ENCODE measurements around the gene TMEM167A. TPM values are rescaled to one million over a fixed set of nuclear protein-coding genes. Genes with fewer than 3 reads are reported as not detected.

TMEM167A gene
- total and polyA plus RNA-seq, 2 donors (not counting 1 experiment from before 2014, with no cell fraction given) = 54.0 to 89.0 TPM

DNA sequence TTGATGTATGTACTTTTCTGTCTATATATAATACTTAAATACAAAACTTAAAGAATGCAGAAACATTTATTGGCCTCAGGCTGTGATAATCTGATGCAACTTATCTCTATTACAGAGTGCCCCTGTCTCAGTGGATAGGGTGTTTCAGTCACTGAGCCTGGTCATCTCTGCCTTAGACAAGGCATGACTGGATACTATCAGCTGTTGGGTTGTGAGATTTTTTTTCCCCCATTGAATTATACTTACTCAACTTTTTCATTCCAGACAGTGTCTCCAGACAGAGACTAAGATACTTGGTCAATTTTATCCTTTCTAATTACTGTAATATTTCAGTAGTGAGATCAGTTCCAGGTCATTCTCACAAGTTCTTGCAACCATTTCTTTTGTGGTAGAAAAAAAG is 26.8 kb upstream of the TMEM167A start:
- Histone ChIP-seq H3K4me1 (ENCODE audit: control insufficient read depth, extremely low read depth, insufficient read depth, low read length) (no peaks in the 10 kb centered on the region), H3K27me3 (ENCODE audit: control insufficient read depth, insufficient read depth, low read length) (no peaks in the 10 kb centered on the region), H2AFZ (ENCODE audit: low read length) (no peak overlapping the region), H3K79me2 (ENCODE audit: control insufficient read depth, insufficient read depth, low read length) (no peaks in the 10 kb centered on the region), H3K36me3 (ENCODE audit: control insufficient read depth, insufficient read depth, low read length) (no peaks in the 10 kb centered on the region), H3K9ac (ENCODE audit: insufficient read depth, low read length) (no peak overlapping the region), H3K9me3 (ENCODE audit: control insufficient read depth, insufficient read depth, low read depth, low read length) (no peaks in the 10 kb centered on the region), H3K4me3 (replicated peaks in 1 of 4; ENCODE audit: control extremely low read depth in 1 of 4, insufficient read depth in 1 of 4, low read depth in 3 of 4, low read length in 4 of 4) (no peak overlapping the region), H3K4me2 (ENCODE audit: extremely low read depth, insufficient read depth, low read length) (no peak overlapping the region), H4K20me1 (ENCODE audit: control insufficient read depth, extremely low read depth, insufficient read depth, low read length) (no peaks in the 10 kb centered on the region), H3K27ac (ENCODE audit: insufficient read depth, low read length) (no peak overlapping the region)
- TF ChIP-seq, protein P1, sequence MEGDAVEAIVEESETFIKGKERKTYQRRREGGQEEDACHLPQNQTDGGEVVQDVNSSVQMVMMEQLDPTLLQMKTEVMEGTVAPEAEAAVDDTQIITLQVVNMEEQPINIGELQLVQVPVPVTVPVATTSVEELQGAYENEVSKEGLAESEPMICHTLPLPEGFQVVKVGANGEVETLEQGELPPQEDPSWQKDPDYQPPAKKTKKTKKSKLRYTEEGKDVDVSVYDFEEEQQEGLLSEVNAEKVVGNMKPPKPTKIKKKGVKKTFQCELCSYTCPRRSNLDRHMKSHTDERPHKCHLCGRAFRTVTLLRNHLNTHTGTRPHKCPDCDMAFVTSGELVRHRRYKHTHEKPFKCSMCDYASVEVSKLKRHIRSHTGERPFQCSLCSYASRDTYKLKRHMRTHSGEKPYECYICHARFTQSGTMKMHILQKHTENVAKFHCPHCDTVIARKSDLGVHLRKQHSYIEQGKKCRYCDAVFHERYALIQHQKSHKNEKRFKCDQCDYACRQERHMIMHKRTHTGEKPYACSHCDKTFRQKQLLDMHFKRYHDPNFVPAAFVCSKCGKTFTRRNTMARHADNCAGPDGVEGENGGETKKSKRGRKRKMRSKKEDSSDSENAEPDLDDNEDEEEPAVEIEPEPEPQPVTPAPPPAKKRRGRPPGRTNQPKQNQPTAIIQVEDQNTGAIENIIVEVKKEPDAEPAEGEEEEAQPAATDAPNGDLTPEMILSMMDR (conservative IDR thresholded peaks at IDR 0.05 in 1 of 2, IDR thresholded peaks at IDR 0.05 in 1 of 2; ENCODE audit: low read depth in 1 of 2, low read length in 2 of 2) = no peak
- TF ChIP-seq EZH2 (IDR thresholded peaks at IDR 0.05; ENCODE audit: low read length, missing control alignments) = no peak
- peak in 1 of 2 donors; percentile 58 for DNase-seq (ENCODE audit: low read depth in 2 of 2)

DNA sequence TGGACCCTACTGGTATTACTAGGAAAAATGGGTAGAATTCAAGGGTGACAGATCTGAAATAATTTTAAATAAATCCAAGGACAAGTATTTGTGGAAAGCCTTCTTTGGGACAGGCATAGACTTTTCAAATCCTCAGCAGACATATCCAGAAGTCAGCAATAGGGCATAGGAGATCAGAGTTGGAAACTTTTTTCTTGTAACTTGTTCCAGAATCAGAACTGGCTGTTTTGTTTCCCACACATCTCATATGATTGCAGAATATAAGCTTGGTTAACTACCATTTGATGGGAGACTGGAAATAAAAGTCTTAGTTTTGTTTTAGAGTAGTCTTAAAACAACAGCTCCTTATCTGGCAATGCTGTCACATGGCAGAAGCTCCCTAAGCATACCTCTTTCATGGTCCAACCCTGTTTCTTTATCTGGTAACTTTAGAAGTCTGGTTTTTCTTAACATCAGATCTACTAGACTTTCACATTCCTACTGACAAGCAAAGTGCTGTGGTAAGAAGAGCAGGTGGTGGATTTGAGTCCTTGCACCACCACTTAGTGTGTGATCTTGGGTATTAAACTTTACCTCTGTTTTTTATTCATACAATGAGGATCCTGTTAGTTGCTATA is 25.3 kb upstream of the TMEM167A start:
- DNase-seq (ENCODE audit: low read depth in 2 of 2) = peak in 1 of 2 donors; percentile 63
- Histone ChIP-seq H2AFZ (ENCODE audit: low read length) (no peak overlapping the region), H3K9ac (ENCODE audit: insufficient read depth, low read length) (no peak overlapping the region)

DNA sequence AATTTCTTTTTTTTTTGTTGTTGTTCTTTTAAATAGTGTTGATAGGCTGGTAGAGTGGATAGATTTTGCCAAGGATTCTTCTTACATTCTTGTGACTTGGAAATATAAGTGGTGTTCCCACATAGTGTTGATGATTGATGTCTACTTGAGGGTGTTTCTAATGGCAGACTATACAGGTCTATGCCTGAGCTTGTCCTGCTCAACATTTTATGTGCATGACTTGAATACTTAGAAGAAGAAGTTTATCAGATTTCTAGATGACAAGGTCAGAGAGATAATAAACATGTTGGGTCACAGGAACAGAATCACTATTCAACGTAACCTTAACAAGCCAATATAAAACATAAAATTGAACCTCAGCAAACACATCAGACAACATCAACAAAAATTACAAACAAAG is 24.3 kb upstream of the TMEM167A start:
- Histone ChIP-seq H3K27ac (ENCODE audit: insufficient read depth, low read length) (no peak overlapping the region), H3K4me2 (ENCODE audit: extremely low read depth, insufficient read depth, low read length) (no peak overlapping the region), H3K79me2 (ENCODE audit: control insufficient read depth, insufficient read depth, low read length) (no peaks in the 10 kb centered on the region), H2AFZ (ENCODE audit: low read length) (no peak overlapping the region), H3K4me1 (ENCODE audit: control insufficient read depth, extremely low read depth, insufficient read depth, low read length) (peaks cover 2% of the 10 kb centered on the region), H3K36me3 (ENCODE audit: control insufficient read depth, insufficient read depth, low read length) (no peaks in the 10 kb centered on the region), H3K9me3 (ENCODE audit: control insufficient read depth, insufficient read depth, low read depth, low read length) (no peaks in the 10 kb centered on the region), H4K20me1 (ENCODE audit: control insufficient read depth, extremely low read depth, insufficient read depth, low read length) (no peaks in the 10 kb centered on the region), H3K27me3 (ENCODE audit: control insufficient read depth, insufficient read depth, low read length) (no peaks in the 10 kb centered on the region), H3K9ac (ENCODE audit: insufficient read depth, low read length) (no peak overlapping the region), H3K4me3 (replicated peaks in 1 of 4; ENCODE audit: control extremely low read depth in 1 of 4, insufficient read depth in 1 of 4, low read depth in 3 of 4, low read length in 4 of 4) (no peak overlapping the region)
- TF ChIP-seq, protein P1 (conservative IDR thresholded peaks at IDR 0.05 in 1 of 2, IDR thresholded peaks at IDR 0.05 in 1 of 2; ENCODE audit: low read depth in 1 of 2, low read length in 2 of 2) = no peak
- TF ChIP-seq EZH2 (IDR thresholded peaks at IDR 0.05; ENCODE audit: low read length, missing control alignments) = no peak
- peak in 1 of 2 donors; percentile 13 for DNase-seq (ENCODE audit: low read depth in 2 of 2)

More for the DNA sequence above, 25.3 kb upstream of the TMEM167A start:
- H3K9me3 ChIP-seq (ENCODE audit: control insufficient read depth, insufficient read depth, low read depth, low read length) = no peaks in the 10 kb centered on the region
- H3K27ac ChIP-seq (ENCODE audit: insufficient read depth, low read length) = no peak overlapping the region
- peaks cover 2% of the 10 kb centered on the region for H3K4me1 ChIP-seq (ENCODE audit: control insufficient read depth, extremely low read depth, insufficient read depth, low read length)
- H3K36me3 ChIP-seq (ENCODE audit: control insufficient read depth, insufficient read depth, low read length) = no peaks in the 10 kb centered on the region
- H3K4me2 ChIP-seq (ENCODE audit: extremely low read depth, insufficient read depth, low read length) = no peak overlapping the region
- TF ChIP-seq, protein P1 (conservative IDR thresholded peaks at IDR 0.05 in 1 of 2, IDR thresholded peaks at IDR 0.05 in 1 of 2; ENCODE audit: low read depth in 1 of 2, low read length in 2 of 2) = no peak
- TF ChIP-seq EZH2 (IDR thresholded peaks at IDR 0.05; ENCODE audit: low read length, missing control alignments) = no peak
- no peaks in the 10 kb centered on the region for H3K79me2 ChIP-seq (ENCODE audit: control insufficient read depth, insufficient read depth, low read length)
- no peaks in the 10 kb centered on the region for H3K27me3 ChIP-seq (ENCODE audit: control insufficient read depth, insufficient read depth, low read length)
- H4K20me1 ChIP-seq (ENCODE audit: control insufficient read depth, extremely low read depth, insufficient read depth, low read length) = no peaks in the 10 kb centered on the region
- H3K4me3 ChIP-seq (replicated peaks in 1 of 4; ENCODE audit: control extremely low read depth in 1 of 4, insufficient read depth in 1 of 4, low read depth in 3 of 4, low read length in 4 of 4) = no peak overlapping the region

Data from fibroblast of lung (primary cell).